Fibroblast of skin of abdomen (primary cell): ENCODE data around the gene NETO1.

ENCODE experiments used
- DNase-seq: peaks from one replicate; pipeline ENCODE4 v3.0.0-alpha.2; 2013

The NETO1 gene

DNA sequence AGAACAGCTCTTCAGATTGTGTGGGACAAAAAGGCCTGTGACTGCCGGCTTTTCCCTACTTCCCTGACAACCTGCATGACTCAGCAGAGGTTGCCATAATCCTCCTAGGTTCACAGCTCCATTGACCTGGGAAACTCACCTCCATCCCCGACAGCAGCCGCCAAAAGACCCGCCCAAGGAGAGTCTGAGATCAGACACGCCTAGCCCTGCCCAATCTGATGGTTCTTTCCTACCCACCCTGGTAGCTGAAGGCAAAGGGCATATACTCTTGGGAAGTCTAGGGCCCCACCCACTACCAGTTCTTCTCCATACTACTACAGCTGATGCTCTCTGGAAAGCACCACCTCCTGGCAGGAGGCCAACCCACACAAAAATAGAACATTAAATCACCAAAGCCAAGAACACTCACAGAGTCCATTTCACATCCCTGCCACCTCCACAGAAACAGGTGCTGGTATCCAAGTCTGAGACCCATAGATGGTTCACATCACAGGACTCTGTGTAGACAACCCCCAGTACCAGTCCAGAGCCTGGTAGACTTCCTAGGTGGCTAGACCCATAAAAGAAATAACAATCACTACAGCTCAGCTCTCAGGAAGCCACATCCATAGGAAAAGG lies 140.6 kb downstream of the NETO1 start:
- no peak for DNase-seq

DNA sequence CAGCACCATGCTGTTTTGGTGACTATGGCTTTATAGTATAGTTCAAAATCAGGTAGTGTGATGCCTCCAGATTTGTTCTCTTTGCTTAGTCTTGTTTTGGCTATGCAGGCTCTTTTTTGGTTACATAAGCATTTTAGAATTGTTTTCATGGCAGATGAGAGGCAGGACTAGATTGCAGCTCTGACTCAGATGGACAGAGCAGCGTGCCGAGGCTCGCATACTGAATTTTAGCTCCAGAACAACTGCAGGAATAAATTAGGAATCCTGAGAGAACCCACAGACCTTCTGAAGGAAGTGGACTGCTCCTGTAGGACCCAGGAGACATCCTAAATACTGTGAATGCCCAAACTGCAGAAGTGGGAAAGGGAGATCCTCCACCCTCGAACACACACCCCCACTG lies 141.6 kb downstream of the NETO1 start:
- DNase-seq: no peak

DNA sequence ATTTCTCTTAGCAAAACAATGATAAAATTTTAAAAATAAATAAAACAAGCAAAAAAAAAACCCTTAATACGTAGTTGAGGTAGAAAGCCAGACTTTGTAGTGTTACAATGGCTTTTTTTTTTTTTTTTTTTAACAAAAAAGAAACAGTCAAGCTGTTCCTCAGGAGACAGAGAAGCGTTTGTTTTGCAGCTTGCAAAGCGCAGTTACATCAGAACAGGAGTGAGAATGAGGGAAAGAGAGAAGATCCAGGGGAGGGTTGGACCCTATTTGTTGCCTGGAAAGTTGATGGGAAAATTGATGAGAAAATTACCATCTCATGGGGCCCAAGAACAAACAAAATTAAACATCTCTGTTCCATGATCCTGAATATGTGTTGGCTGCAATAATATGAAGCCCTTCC lies 146.5 kb downstream of the NETO1 start:
- DNase-seq: no peak

DNA sequence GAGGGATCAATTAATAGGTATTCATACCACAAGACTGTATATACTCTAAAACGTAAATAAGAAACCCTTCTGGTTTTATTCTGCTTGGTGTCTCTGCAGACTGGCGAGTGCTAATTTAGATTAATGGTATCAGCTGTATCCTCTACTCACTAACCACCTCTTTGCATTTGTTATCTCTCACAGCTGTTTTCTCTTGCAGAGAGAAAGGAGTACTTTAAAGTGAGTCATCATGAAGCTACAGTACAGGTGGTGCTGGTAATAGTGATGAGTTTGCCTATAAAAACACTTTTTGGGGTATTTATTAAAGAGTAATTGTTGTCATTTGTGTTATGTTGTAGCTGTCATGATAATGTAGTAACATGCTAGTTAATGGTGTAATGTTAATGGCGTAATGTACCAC lies 147.7 kb downstream of the NETO1 start:
- no peak for DNase-seq

DNA sequence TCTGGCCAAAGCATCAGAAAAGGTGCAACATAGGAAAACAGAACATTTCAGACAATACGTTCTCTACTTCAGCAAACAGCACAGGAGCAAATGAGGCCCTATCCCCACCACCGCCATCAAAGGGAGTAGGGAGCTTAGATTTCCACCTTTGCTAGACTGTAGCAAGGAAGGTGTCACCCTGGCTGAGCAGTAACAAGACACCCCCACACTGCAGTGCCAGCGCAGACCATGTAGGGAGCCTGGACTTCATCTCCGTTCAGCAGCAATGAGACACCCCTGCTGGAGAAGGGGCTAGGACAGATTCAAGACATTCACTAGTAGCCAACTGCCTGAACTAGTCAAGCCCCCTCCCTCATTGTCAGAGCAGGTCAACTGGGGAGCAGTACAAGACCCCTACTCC lies 163.6 kb downstream of the NETO1 start:
- DNase-seq: no peak

DNA sequence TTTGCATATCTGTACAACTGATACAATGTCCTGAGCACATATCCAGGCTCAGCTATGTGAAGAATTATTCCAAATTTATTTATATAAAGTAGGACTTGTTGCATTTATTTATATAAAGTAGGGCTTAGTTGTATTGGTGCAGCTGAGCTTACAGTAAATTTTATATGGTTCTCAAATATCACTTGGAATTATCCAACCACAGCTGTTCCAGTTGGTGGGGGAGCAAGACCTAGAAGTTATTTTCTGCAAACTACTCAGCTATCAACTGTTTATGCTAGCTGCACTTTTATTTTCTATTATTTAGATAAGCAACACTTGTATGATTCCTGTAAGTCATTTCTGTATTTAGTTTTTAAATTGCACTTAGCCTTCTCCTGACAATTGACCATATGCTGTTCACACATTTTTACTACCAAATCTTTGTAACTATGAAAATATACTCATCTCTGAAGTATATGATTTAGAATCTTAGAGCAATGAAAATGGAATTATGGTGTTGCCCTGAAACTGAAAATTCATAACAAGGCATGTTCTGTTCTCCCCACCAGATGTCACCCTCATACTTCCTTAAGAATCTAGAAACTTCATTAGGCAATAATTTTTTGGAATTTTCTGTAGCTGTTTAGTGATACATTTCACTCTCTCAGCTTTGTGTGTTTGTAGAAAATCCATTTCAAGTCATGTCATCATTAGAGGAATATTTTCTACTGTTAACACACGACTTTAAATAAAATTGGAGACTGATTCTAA lies 166.7 kb downstream of the NETO1 start:
- peak; percentile 1 for DNase-seq

DNA sequence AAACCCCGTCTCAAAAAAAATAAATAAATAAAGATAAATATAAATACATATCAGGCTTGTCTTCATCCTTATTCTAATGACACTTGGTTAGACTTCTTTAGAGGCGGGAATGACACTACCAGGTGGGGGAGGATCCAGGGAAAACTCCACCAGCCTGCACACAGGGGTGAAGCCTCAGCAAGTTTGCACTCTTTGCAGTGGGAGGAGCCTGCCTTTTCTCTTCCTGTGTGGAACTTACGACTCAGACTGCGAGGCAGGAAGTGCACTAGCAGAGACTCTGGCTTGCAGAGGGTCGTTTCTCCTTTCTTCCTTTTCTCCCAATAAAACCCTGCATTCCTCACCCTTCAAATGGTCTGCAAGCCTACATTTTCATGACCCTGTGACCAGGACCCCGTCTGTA lies 170.1 kb downstream of the NETO1 start:
- DNase-seq: no peak

DNA sequence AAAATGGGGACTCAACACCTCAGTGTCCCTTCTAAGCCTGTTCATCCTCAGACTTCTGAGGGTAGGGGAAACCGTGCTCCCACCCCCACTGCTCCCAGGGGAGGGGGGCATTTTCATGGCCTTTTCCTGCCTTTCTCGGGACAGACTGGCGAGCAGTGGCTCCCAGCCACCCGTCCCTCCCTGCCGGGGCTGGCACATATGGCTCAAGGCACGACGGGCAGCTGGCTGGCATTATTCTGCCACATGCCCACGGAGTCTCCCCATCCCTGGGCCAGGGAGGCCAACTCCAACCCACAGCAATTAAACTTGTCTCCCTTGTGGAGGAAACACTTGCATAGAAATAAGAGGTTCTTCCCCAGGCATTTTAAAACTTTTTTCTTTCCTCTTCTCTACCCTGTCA lies 175.2 kb downstream of the NETO1 start:
- DNase-seq: no peak
